ENCODE measurements around the gene PSG5.
"Not testable (repeated sequence)": the region's sequence is repeated elsewhere in the genome, so short reads cannot be mapped to it uniquely, and the experiment has no call there.

PSG5 gene

GRCh38 chr19:43124360-43124759, 62.0 kb downstream of the PSG5 start:
- Histone ChIP-seq H3K9me3 (ENCODE audit: insufficient read depth, low read depth, low read length) (no peaks in the 10 kb centered on the region), H3K27me3 (ENCODE audit: insufficient read depth, low read length, poor library complexity, severe bottlenecking) (no peaks in the 10 kb centered on the region), H3K9ac (ENCODE audit: low read depth, low read length, poor library complexity, severe bottlenecking) (no peak overlapping the region), H3K79me2 (ENCODE audit: insufficient read depth, low read length) (no peaks in the 10 kb centered on the region), H3K4me2 (ENCODE audit: low read depth, low read length, poor library complexity, severe bottlenecking) (no peak overlapping the region), H2AFZ (ENCODE audit: low read length) (no peak overlapping the region), H4K20me1 (ENCODE audit: insufficient read depth, low read length, poor library complexity, severe bottlenecking) (no peaks in the 10 kb centered on the region), H3K9me2 (replicated peaks; ENCODE audit: low read depth, low read length) (no peaks in the 10 kb centered on the region), H3F3A (ENCODE audit: low read depth) (no peaks in the 10 kb centered on the region), H3K4me3 (ENCODE audit: low read length, poor library complexity, severe bottlenecking) (no peak overlapping the region), H3K4me1 (ENCODE audit: insufficient read depth, low read length, poor library complexity, severe bottlenecking) (no peaks in the 10 kb centered on the region), H3K36me3 (ENCODE audit: insufficient read depth, low read length) (no peaks in the 10 kb centered on the region)
- TF ChIP-seq CTCF (conservative IDR thresholded peaks at IDR 0.05; ENCODE audit: low read length) (peak; percentile 17; the same call in 1 of the 2 replicates), EZH2phosphoT487 (IDR thresholded peaks at IDR 0.05; ENCODE audit: borderline replicate concordance) (no peak)

GRCh38 chr19:43120433-43121026, 65.8 kb downstream of the PSG5 start:
- H3K4me1 ChIP-seq (ENCODE audit: insufficient read depth, low read length, poor library complexity, severe bottlenecking); H3K79me2 ChIP-seq (ENCODE audit: insufficient read depth, low read length); H3K36me3 ChIP-seq (ENCODE audit: insufficient read depth, low read length); H3K9me3 ChIP-seq (ENCODE audit: insufficient read depth, low read depth, low read length); H3K27me3 ChIP-seq (ENCODE audit: insufficient read depth, low read length, poor library complexity, severe bottlenecking); H3F3A ChIP-seq (ENCODE audit: low read depth); H3K4me3 ChIP-seq (ENCODE audit: low read length, poor library complexity, severe bottlenecking); H2AFZ ChIP-seq (ENCODE audit: low read length); H3K4me2 ChIP-seq (ENCODE audit: low read depth, low read length, poor library complexity, severe bottlenecking); H3K9me2 ChIP-seq (replicated peaks; ENCODE audit: low read depth, low read length); H4K20me1 ChIP-seq (ENCODE audit: insufficient read depth, low read length, poor library complexity, severe bottlenecking); H3K9ac ChIP-seq (ENCODE audit: low read depth, low read length, poor library complexity, severe bottlenecking): not testable (repeated sequence)

- H3K36me3 ChIP-seq (ENCODE audit: insufficient read depth, low read length); H3K9me2 ChIP-seq (replicated peaks; ENCODE audit: low read depth, low read length); H3K4me2 ChIP-seq (ENCODE audit: low read depth, low read length, poor library complexity, severe bottlenecking); H3K4me1 ChIP-seq (ENCODE audit: insufficient read depth, low read length, poor library complexity, severe bottlenecking); H3K9ac ChIP-seq (ENCODE audit: low read depth, low read length, poor library complexity, severe bottlenecking); H3F3A ChIP-seq (ENCODE audit: low read depth); H3K9me3 ChIP-seq (ENCODE audit: insufficient read depth, low read depth, low read length); H3K27me3 ChIP-seq (ENCODE audit: insufficient read depth, low read length, poor library complexity, severe bottlenecking); H4K20me1 ChIP-seq (ENCODE audit: insufficient read depth, low read length, poor library complexity, severe bottlenecking); H3K79me2 ChIP-seq (ENCODE audit: insufficient read depth, low read length); H3K4me3 ChIP-seq (ENCODE audit: low read length, poor library complexity, severe bottlenecking); H2AFZ ChIP-seq (ENCODE audit: low read length): not testable (repeated sequence)
Observed at GRCh38 chr19:43119526-43119925, 66.8 kb downstream of the PSG5 start.
